Nephron progenitor cell (in vitro differentiated cells): Measurements from ENCODE around the gene NPM3.

ENCODE experiments used
- DNase-seq: peaks from one replicate; pipeline ENCODE4 v3.0.0; 2021
- H3K27ac Mint-ChIP-seq: 2 replicates; pipeline ENCODE4 v1.8.0; 2021; ENCODE audit warnings: mild to moderate bottlenecking, moderate library complexity, mixed read lengths
- H3K27me3 Mint-ChIP-seq: 2 replicates; pipeline ENCODE4 v1.8.0; 2021; ENCODE audit warnings: mild to moderate bottlenecking, low read depth, mixed read lengths; ENCODE audit not compliant: poor library complexity
- H3K36me3 Mint-ChIP-seq: 2 replicates; pipeline ENCODE4 v1.8.0; 2021; ENCODE audit warnings: low read depth, mixed read lengths
- H3K4me1 Mint-ChIP-seq: 2 replicates; pipeline ENCODE4 v1.8.0; 2021; ENCODE audit warnings: mixed read lengths
- H3K4me3 Mint-ChIP-seq: 2 replicates; pipeline ENCODE4 v1.8.0; 2021; ENCODE audit warnings: mild to moderate bottlenecking, moderate library complexity, mixed read lengths
- H3K9me3 Mint-ChIP-seq: 2 replicates; pipeline ENCODE4 v1.8.0; 2021; ENCODE audit warnings: mild to moderate bottlenecking, moderate library complexity, mixed read lengths
- TF ChIP-seq, protein P1 (sequence below): fragments of 200-600 bp; sonication (generic); IDR thresholded peaks from 2 replicates; pipeline ENCODE4 v1.5.0; 2021; ENCODE audit warnings: antibody characterized with exemption

Gene NPM3

DNA sequence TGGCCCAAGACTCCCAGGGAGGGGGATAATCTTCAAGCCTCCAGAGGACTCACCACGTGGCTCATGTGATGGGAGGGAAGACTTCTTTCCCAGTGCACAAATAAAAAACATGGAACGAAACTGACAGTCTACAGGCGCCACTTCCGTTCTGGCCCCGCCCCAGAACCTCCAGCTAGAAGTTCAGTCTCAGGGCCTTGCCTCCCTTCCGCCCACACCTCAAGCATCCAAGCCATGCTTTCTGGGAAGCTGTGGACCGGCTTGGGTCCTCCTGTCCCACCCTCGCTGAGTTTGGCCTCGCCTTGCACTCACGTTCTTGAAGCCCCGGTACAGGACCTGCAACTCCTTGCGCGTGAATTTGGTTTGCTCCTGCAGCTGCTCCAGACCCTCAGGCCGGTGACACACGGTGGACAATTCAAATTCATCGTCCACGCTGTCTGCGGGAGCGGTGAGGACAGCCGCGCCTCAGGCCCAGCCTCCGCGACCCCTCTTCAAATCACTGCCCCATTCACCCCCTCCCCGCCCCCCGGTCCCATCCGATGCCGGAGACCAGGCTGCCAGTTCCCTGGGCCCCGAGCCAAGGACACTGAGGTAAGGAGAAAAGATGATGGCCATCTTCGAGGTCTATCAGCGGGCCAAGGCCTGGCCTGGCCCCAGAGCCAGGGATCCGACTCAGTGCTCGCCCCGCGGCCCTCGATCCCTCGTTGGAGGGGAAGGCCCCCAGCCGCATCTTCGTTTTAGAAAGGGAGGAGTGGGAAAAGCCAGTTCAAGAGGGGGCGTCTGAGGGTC, 45.7 kb upstream of the NPM3 start:
- Mint-ChIP-seq H3K27me3 (peaks cover 7% of the 10 kb centered on the region), H3K4me1 (peaks cover 54% of the 10 kb centered on the region), H3K36me3 (peaks cover 20% of the 10 kb centered on the region), H3K27ac (no peak overlapping the region), H3K4me3 (no peak overlapping the region), H3K9me3 (no peaks in the 10 kb centered on the region)
- TF ChIP-seq, protein P1, sequence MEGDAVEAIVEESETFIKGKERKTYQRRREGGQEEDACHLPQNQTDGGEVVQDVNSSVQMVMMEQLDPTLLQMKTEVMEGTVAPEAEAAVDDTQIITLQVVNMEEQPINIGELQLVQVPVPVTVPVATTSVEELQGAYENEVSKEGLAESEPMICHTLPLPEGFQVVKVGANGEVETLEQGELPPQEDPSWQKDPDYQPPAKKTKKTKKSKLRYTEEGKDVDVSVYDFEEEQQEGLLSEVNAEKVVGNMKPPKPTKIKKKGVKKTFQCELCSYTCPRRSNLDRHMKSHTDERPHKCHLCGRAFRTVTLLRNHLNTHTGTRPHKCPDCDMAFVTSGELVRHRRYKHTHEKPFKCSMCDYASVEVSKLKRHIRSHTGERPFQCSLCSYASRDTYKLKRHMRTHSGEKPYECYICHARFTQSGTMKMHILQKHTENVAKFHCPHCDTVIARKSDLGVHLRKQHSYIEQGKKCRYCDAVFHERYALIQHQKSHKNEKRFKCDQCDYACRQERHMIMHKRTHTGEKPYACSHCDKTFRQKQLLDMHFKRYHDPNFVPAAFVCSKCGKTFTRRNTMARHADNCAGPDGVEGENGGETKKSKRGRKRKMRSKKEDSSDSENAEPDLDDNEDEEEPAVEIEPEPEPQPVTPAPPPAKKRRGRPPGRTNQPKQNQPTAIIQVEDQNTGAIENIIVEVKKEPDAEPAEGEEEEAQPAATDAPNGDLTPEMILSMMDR, result no peak
- DNase-seq, result no peak

DNA sequence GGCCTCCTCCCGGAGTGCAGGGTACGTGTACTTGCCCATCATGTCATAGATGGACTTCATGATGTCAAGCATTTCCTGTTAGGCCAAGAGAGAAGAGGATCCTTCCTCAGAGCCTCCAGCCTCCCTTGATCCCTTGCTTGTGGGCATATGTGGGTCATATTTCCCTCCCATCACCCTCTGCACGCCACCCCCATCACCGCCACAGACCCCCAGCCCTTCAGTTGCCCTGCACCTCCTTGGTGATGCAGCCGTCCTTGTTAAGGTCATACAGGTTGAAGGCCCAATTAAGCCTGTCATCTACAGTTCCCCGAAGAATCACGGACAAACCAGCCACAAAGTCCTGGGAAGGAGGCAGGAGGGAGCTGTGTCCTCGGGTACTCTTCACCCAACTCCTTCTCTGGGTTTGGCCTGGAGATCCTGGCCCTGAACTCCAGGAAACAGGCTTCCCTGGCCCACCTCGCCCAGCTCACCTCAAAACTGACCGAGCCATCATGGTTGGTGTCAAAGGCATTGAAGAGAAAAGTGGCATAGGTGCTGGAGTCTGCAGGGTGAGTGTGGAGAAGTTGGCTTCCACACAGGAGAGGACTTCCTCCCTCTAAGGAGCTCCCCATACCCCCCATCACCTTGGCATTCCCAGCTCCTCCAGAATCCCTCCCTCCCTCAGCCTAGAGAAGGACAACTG, 44.8 kb upstream of the NPM3 start:
- TF ChIP-seq, protein P1, result no peak
- DNase-seq, result no peak
- Mint-ChIP-seq H3K9me3 (no peaks in the 10 kb centered on the region), H3K27me3 (peaks cover 3% of the 10 kb centered on the region), H3K27ac (no peak overlapping the region), H3K4me3 (no peak overlapping the region), H3K36me3 (peaks cover 20% of the 10 kb centered on the region), H3K4me1 (peaks cover 45% of the 10 kb centered on the region)

DNA sequence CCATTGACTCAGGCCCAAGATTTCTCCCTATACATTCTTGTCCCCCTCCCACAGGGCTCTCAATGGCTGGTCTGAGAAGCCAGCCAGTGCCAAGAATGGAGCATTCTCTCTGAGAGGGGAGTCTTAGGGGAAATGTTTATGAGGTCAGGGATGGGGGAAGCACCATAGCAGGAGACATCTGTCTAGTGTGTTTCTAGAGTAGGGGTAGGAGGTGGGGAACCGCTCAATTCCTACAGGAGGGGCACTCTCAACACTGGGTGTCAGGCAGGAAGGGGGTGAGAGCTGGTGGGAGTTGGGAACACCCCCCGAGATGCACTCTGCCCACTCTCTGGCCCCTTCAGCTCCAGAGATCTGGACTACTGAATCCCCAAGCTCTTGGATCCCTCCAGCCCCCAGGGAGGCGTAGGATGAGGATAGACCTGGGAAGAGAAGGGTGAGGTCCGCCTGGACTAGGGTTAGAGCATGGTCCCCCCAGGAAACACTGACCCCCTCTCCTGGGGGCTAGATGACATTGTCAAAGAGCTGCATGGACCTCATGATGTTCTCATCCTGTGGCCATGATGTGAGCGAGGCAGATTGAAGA, 43.7 kb upstream of the NPM3 start:
- no peak for DNase-seq
- H3K36me3 Mint-ChIP-seq, result peaks cover 26% of the 10 kb centered on the region
- H3K27me3 Mint-ChIP-seq, result peaks cover 3% of the 10 kb centered on the region
- no peak overlapping the region for H3K27ac Mint-ChIP-seq
- TF ChIP-seq, protein P1, result no peak
- peaks cover 37% of the 10 kb centered on the region for H3K4me1 Mint-ChIP-seq
- peak overlapping the region; percentile 13 for H3K4me3 Mint-ChIP-seq
- no peaks in the 10 kb centered on the region for H3K9me3 Mint-ChIP-seq

DNA sequence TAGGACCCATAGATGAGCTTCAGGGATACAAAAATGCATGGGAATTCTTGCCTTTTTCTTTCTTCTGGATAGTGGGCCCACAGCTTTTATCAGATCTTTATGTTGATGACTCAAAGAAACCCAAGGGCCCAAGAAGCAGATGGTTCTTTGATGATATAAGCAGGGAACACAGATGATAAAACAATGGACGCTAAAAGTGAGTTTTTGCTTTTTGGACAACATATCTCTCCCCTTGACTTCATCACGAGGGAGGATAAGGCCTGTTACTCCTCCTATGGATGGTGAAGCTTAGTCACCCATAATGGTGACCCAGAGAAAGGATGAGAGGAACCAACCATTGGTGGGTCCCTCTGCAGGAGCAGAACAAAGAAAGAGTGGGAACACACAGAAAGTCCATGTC, 41.5 kb upstream of the NPM3 start:
- H3K27me3 Mint-ChIP-seq, result peaks cover 3% of the 10 kb centered on the region
- peaks cover 35% of the 10 kb centered on the region for H3K36me3 Mint-ChIP-seq
- DNase-seq, result no peak
- H3K9me3 Mint-ChIP-seq, result no peaks in the 10 kb centered on the region
- H3K4me1 Mint-ChIP-seq, result peaks cover 28% of the 10 kb centered on the region
- H3K4me3 Mint-ChIP-seq, result no peak overlapping the region
- no peak overlapping the region for H3K27ac Mint-ChIP-seq
- TF ChIP-seq, protein P1, result no peak

DNA sequence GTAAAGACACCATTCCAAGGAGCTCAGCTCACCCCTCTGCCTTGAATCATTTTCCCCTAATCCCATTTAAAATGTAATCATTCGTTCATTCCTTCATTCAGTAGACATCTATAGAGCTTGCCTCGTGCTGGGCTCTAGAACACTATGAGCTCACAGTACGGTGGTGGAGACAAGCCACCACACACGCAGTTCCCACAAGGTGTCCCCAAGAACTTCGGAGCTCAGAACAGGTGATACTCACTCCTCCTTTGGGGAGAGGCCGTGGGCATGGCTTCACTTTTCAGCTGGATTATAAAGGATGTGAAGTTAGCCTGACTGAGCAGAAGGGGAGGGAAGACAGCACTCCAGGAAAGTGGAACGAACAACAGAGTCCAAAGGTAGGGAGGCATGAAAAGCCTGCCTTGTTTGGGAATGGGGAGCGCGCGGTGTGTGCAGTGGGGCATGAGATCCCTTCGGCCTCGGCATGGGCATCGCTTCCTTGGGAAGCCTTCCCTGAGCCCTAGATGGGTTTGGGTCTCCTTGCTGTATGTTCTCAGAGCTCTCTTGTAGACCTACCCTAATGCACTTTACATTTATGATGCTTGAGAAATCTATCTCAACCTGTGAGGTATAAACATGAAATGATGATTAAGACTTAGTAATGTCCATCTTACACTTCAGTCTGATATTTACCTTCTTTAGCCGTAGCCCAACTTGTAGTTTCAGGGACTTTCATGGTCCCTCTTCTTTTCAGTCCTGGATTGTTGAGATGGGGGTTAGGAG, 35.8 kb upstream of the NPM3 start:
- Mint-ChIP-seq H3K4me3 (peak overlapping the region; percentile 92), H3K27ac (peak overlapping the region; percentile 97), H3K27me3 (no peaks in the 10 kb centered on the region), H3K36me3 (peaks cover 21% of the 10 kb centered on the region), H3K9me3 (no peaks in the 10 kb centered on the region), H3K4me1 (peaks cover 49% of the 10 kb centered on the region)
- DNase-seq, result peak; percentile 38
- TF ChIP-seq, protein P1, result no peak
